ENCODE measurements around the gene WBP1L.
"Not testable (repeated sequence)": the region's sequence is repeated elsewhere in the genome, so short reads cannot be mapped to it uniquely, and the experiment has no call there.

The WBP1L gene

GRCh38 chr10:102743588-102744373, at the start of gene WBP1L:
WBP1L (plus strand) TSS chr10:102743948; CDS start chr10:102744054, 106 bp downstream.
- DNase-seq = peak; percentile 99

- DNase-seq = not testable (repeated sequence)
Measured at GRCh38 chr10:102695401-102695800, 48.3 kb upstream of the WBP1L start.

- DNase-seq = no peak
Measured at GRCh38 chr10:102696736-102697135, 47.0 kb upstream of the WBP1L start.

GRCh38 chr10:102698894-102699293, 44.9 kb upstream of the WBP1L start:
- no peak for DNase-seq

GRCh38 chr10:102701272-102701671, 42.5 kb upstream of the WBP1L start:
- no peak for DNase-seq

GRCh38 chr10:102701796-102702195, 42.0 kb upstream of the WBP1L start:
- DNase-seq = no peak

- DNase-seq = no peak
Measured at GRCh38 chr10:102702742-102703141, 41.0 kb upstream of the WBP1L start.

- DNase-seq = no peak
Measured at GRCh38 chr10:102704915-102705314, 38.8 kb upstream of the WBP1L start.

- DNase-seq = no peak
Measured at GRCh38 chr10:102705531-102705930, 38.2 kb upstream of the WBP1L start.

- DNase-seq = no peak
Measured at GRCh38 chr10:102710609-102711008, 33.1 kb upstream of the WBP1L start.

GRCh38 chr10:102712089-102712488, 31.7 kb upstream of the WBP1L start:
- DNase-seq = no peak

- no peak for DNase-seq
Measured at GRCh38 chr10:102712843-102713538, 30.8 kb upstream of the WBP1L start.

- DNase-seq = no peak
Measured at GRCh38 chr10:102713539-102713813, 30.3 kb upstream of the WBP1L start.

GRCh38 chr10:102713814-102714620, 29.7 kb upstream of the WBP1L start, which contains the start of gene ARL3:
ARL3 (minus strand) TSS chr10:102714397; CDS start chr10:102714275, 122 bp downstream.
- DNase-seq = peak; percentile 97

GRCh38 chr10:102714621-102715455, 28.9 kb upstream of the WBP1L start, which contains the start of gene SFXN2:
SFXN2 (plus strand) TSS chr10:102714636; CDS start chr10:102726637, 12,001 bp downstream.
- no peak for DNase-seq

- no peak for DNase-seq
Measured at GRCh38 chr10:102715880-102716279, 27.9 kb upstream of the WBP1L start.

- not testable (repeated sequence) for DNase-seq
Measured at GRCh38 chr10:102716900-102717565, 26.7 kb upstream of the WBP1L start.

GRCh38 chr10:102718220-102718619, 25.5 kb upstream of the WBP1L start:
- DNase-seq = no peak

GRCh38 chr10:102720337-102720736, 23.4 kb upstream of the WBP1L start:
- no peak for DNase-seq

- DNase-seq = no peak
Measured at GRCh38 chr10:102720775-102721301, 22.9 kb upstream of the WBP1L start.

GRCh38 chr10:102721954-102722353, 21.8 kb upstream of the WBP1L start:
- DNase-seq = no peak

GRCh38 chr10:102723989-102724388, 19.8 kb upstream of the WBP1L start:
- DNase-seq = no peak
